Stimulated activated CD8-positive, alpha-beta memory T cell treated with anti-CD3 and anti-CD28 coated beads, Interleukin-12 subunit alpha, Interleukin-12 subunit beta, amount 100 ng/mL, for 24 hours (primary cell): ENCODE measurements around the gene PDZD4.
"Not testable (repeated sequence)": the region's sequence is repeated elsewhere in the genome, so short reads cannot be mapped to it uniquely, and the experiment has no call there.

Experiments used
- DNase-seq: peaks from one replicate; pipeline ENCODE4 v3.0.0-alpha.2; 2020; ENCODE audit errors: extremely low read depth

PDZD4 gene

GRCh38 chrX:153844509-153845082 is 14.3 kb upstream of the PDZD4 start:
- no peak for DNase-seq

- DNase-seq = no peak
Observed at GRCh38 chrX:153836921-153837320, 6.6 kb upstream of the PDZD4 start.

GRCh38 chrX:153832728-153833127 is 2.4 kb upstream of the PDZD4 start:
- no peak for DNase-seq

- no peak for DNase-seq
Observed at GRCh38 chrX:153831429-153832150, 1.2 kb upstream of the PDZD4 start.

GRCh38 chrX:153830640-153831428 is 490 bp upstream of the PDZD4 start:
- DNase-seq = no peak

- no peak for DNase-seq
Observed at GRCh38 chrX:153829549-153829798, 870 bp downstream of the PDZD4 start.

GRCh38 chrX:153828723-153829548 is 1.4 kb downstream of the PDZD4 start:
- no peak for DNase-seq

- no peak for DNase-seq
Observed at GRCh38 chrX:153828308-153828707, 2.0 kb downstream of the PDZD4 start.

GRCh38 chrX:153827903-153828302 is 2.4 kb downstream of the PDZD4 start:
- no peak for DNase-seq

GRCh38 chrX:153827016-153827415 is 3.3 kb downstream of the PDZD4 start:
- no peak for DNase-seq

GRCh38 chrX:153825042-153825441 is 5.3 kb downstream of the PDZD4 start:
- DNase-seq = no peak

- DNase-seq = no peak
Observed at GRCh38 chrX:153824348-153824747, 6.0 kb downstream of the PDZD4 start.

- DNase-seq = no peak
Observed at GRCh38 chrX:153821066-153821465, 9.3 kb downstream of the PDZD4 start.

- DNase-seq = no peak
Observed at GRCh38 chrX:153820601-153821000, 9.7 kb downstream of the PDZD4 start.

- DNase-seq = no peak
Observed at GRCh38 chrX:153819384-153820040, 10.8 kb downstream of the PDZD4 start.

GRCh38 chrX:153818571-153819383 is 11.6 kb downstream of the PDZD4 start:
- no peak for DNase-seq

GRCh38 chrX:153818064-153818463 is 12.3 kb downstream of the PDZD4 start:
- not testable (repeated sequence) for DNase-seq

GRCh38 chrX:153816831-153817690 is 13.3 kb downstream of the PDZD4 start:
- no peak for DNase-seq

- no peak for DNase-seq
Observed at GRCh38 chrX:153814591-153815315, 15.6 kb downstream of the PDZD4 start.
